Keratinocyte (primary cell): Measurements from ENCODE around the gene NXPE4. TPM values are rescaled to one million over a fixed set of nuclear protein-coding genes. Genes with fewer than 3 reads are reported as not detected.

Experiments used
- DNase-seq: peaks from one replicate; pipeline ENCODE4 v3.0.0-alpha.2; 2011; ENCODE audit warnings: low read depth, missing footprints, low spot score
- FAIRE-seq: peaks from 2 replicates; lab custom pipeline; 2011; peaks lifted over from hg19 to GRCh38; lab: Jason Lieb, UNC
- H2AFZ ChIP-seq: 2 replicates; pipeline ENCODE4 v1.6.0; 2012; ENCODE audit warnings: low read length, control low read depth, inconsistent platforms; ENCODE audit not compliant: control insufficient read depth
- H3K27ac ChIP-seq: 2 replicates; pipeline ENCODE4 v1.5.1; 2011; ENCODE audit warnings: low read length; ENCODE audit not compliant: control insufficient read depth, insufficient read depth
- H3K27me3 ChIP-seq: 3 replicates; pipeline ENCODE4 v1.6.0; 2011; ENCODE audit warnings: low read length; ENCODE audit not compliant: control insufficient read depth, insufficient read depth; ENCODE audit errors: extremely low read depth
- H3K36me3 ChIP-seq, 2 experiments: 2 replicates in 1 of 2; 3 replicates in 1 of 2; pipeline ENCODE4 v1.5.1; 2011; ENCODE audit warnings: low read length in 2 of 2, mild to moderate bottlenecking in 1 of 2; ENCODE audit not compliant: control insufficient read depth in 2 of 2, insufficient read depth in 2 of 2; ENCODE audit errors: extremely low read depth in 1 of 2
- H3K4me1 ChIP-seq: 3 replicates; pipeline ENCODE4 v1.5.1; 2011; ENCODE audit warnings: low read length; ENCODE audit not compliant: control insufficient read depth, insufficient read depth; ENCODE audit errors: extremely low read depth
- H3K4me2 ChIP-seq: 3 replicates; pipeline ENCODE4 v1.6.0; 2011; ENCODE audit warnings: low read depth, low read length; ENCODE audit not compliant: control insufficient read depth, insufficient read depth; ENCODE audit errors: extremely low read depth
- H3K4me3 ChIP-seq, 3 experiments: fragments of 200-600 bp in 1 of 3; sonication (generic) in 1 of 3; 2 replicates in 2 of 3; 3 replicates in 1 of 3; pipeline ENCODE4 v1.5.1; 2011 to 2016; ENCODE audit warnings: low read length in 3 of 3, mild to moderate bottlenecking in 3 of 3, control low read depth in 2 of 3, inconsistent platforms in 1 of 3, low read depth in 1 of 3, mixed read lengths in 1 of 3, mixed run types in 1 of 3, moderate library complexity in 1 of 3; ENCODE audit not compliant: control insufficient read depth in 2 of 3, insufficient read depth in 2 of 3; ENCODE audit errors: extremely low read depth in 1 of 3
- H3K79me2 ChIP-seq: 2 replicates; pipeline ENCODE4 v1.6.0; 2012; ENCODE audit warnings: low read length; ENCODE audit not compliant: control insufficient read depth, insufficient read depth
- H3K9ac ChIP-seq: 3 replicates; pipeline ENCODE4 v1.6.0; 2011; ENCODE audit warnings: low read length; ENCODE audit not compliant: control insufficient read depth, insufficient read depth; ENCODE audit errors: extremely low read depth
- H3K9me1 ChIP-seq: 3 replicates; pipeline ENCODE4 v1.6.0; 2011; ENCODE audit warnings: low read length; ENCODE audit not compliant: control insufficient read depth, insufficient read depth; ENCODE audit errors: extremely low read depth
- H3K9me3 ChIP-seq: 2 replicates; pipeline ENCODE4 v1.5.1; 2012; ENCODE audit warnings: low read depth, low read length; ENCODE audit not compliant: control insufficient read depth
- H4K20me1 ChIP-seq: 3 replicates; pipeline ENCODE4 v1.6.0; 2011; ENCODE audit warnings: low read length; ENCODE audit not compliant: control insufficient read depth, insufficient read depth; ENCODE audit errors: extremely low read depth
- CTCF ChIP-seq, 3 experiments: IDR thresholded peaks in 1 of 3; conservative IDR thresholded peaks in 1 of 3; optimal IDR thresholded peaks in 1 of 3; 2 replicates in 2 of 3; 3 replicates in 1 of 3; pipeline versions ENCODE3 to v1.5.1; 2011; ENCODE audit warnings: low read length in 3 of 3, mild to moderate bottlenecking in 3 of 3, moderate library complexity in 2 of 3, control low read depth in 1 of 3, inconsistent platforms in 1 of 3; ENCODE audit not compliant: insufficient read depth in 2 of 3; ENCODE audit errors: extremely low read depth in 1 of 3
- EZH2 ChIP-seq: IDR thresholded peaks from one replicate; pipeline ENCODE4 v1.6.1; 2012; ENCODE audit warnings: inconsistent platforms, mild to moderate bottlenecking, low read length, moderate library complexity
- dilution Hi-C: fragments of 300-500 bp; cut with MboI; formaldehyde crosslinking; loops from one replicate; pipeline ENCODE4 v1.7.0; 2020; ENCODE audit warnings: low sequenced_read_pairs; ENCODE audit not compliant: extremely low pct_ligation_motif_present
- polyA plus RNA-seq, 5 experiments: library from polyadenylated mRNA; depleted of rRNA in 3 of 5; stranded (reverse) in 3 of 5; stranded (forward) in 1 of 5; unstranded in 1 of 5; fragments of >200 nt; gene quantifications; 1 replicate in 1 of 5; 2 replicates in 3 of 5; 3 replicates in 1 of 5; pipeline versions ENCODE4 v1.2.1 to v1.2.3, GENCODE V29; 2011 to 2012; ENCODE audit warnings: missing spikeins in 2 of 5, low read depth in 1 of 5, low replicate concordance in 1 of 5

The NXPE4 gene
- polyA plus RNA-seq, 1 donor (not counting 4 experiments of a cell fraction or from before 2014, with no cell fraction given): not detected

DNA sequence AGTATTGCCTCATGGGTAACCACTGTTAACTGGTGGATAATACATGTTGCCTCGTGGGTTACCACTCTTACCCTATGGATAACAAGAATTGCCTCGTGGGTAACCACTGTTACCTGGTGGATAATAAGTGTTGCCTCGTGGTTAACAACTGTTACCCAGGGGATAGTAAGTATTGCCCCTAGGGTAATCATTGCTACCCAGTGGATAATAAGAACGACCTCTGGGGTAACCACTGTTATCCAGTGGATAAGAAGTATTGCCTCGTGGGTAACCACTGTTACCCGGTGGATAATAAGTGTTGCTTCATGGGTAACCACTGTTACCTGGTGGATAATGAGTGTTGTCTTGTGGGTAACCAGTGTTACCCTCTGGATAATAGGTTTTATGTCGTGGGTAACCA, 28.1 kb upstream of the NXPE4 start:
- no peaks in the 10 kb centered on the region for H3K4me1 ChIP-seq
- no peak overlapping the region for H3K27ac ChIP-seq
- H3K4me2 ChIP-seq: no peak overlapping the region
- TF ChIP-seq CTCF (optimal IDR thresholded peaks at IDR 0.05 in 1 of 3, IDR thresholded peaks at IDR 0.05 in 1 of 3, conservative IDR thresholded peaks at IDR 0.05 in 1 of 3; ENCODE audit: extremely low read depth in 1 of 3, insufficient read depth in 2 of 3, low read length in 3 of 3) (no peak), EZH2 (no peak)
- H3K36me3 ChIP-seq: no peaks in the 10 kb centered on the region
- FAIRE-seq (no peak), DNase-seq (no peak)
- H3K4me3 ChIP-seq: no peak overlapping the region
- H3K79me2 ChIP-seq: no peaks in the 10 kb centered on the region
- H3K9me1 ChIP-seq: no peaks in the 10 kb centered on the region
- H3K9me3 ChIP-seq: peaks cover 1% of the 10 kb centered on the region
- H3K27me3 ChIP-seq: no peaks in the 10 kb centered on the region
- dilution Hi-C loops: no loop called here
- H2AFZ ChIP-seq: no peak overlapping the region
- H4K20me1 ChIP-seq: no peaks in the 10 kb centered on the region
- H3K9ac ChIP-seq: no peak overlapping the region

- Histone ChIP-seq H3K79me2 (no peaks in the 10 kb centered on the region), H3K27me3 (no peaks in the 10 kb centered on the region), H3K36me3 (no peaks in the 10 kb centered on the region), H3K4me3 (no peak overlapping the region), H3K9me1 (no peaks in the 10 kb centered on the region), H4K20me1 (no peaks in the 10 kb centered on the region), H3K4me1 (no peaks in the 10 kb centered on the region), H3K9ac (no peak overlapping the region), H3K27ac (no peak overlapping the region), H2AFZ (no peak overlapping the region), H3K9me3 (peaks cover 1% of the 10 kb centered on the region), H3K4me2 (no peak overlapping the region)
- TF ChIP-seq EZH2 (no peak), CTCF (optimal IDR thresholded peaks at IDR 0.05 in 1 of 3, IDR thresholded peaks at IDR 0.05 in 1 of 3, conservative IDR thresholded peaks at IDR 0.05 in 1 of 3; ENCODE audit: extremely low read depth in 1 of 3, insufficient read depth in 2 of 3, low read length in 3 of 3) (no peak)
- DNase-seq (no peak), FAIRE-seq (no peak)
- dilution Hi-C loops: no loop called here
These were observed 27.3 kb upstream of the NXPE4 start for GRCh38 chr11:114622858-114623257.
